Activated naive CD8-positive, alpha-beta T cell treated with anti-CD3 and anti-CD28 coated beads, Interleukin-2, amount 10 ng/mL, durations not matched to agents 7 days and 5 days (primary cell): ENCODE data around the gene RND3. TPM values are rescaled to one million over a fixed set of nuclear protein-coding genes. Genes with fewer than 3 reads are reported as not detected.

Source experiments
- ATAC-seq: fragments of 150-1000 bp; cut with Tn5 transposase; one replicate; pipeline ENCODE4 v1.10.0; 2021; ENCODE audit warnings: low read depth, moderate library complexity
- POLR2A ChIA-PET: fragments of 350-600 bp; sonication (Branson Sonifier 250); formaldehyde crosslinking; loops from one replicate; lab custom pipeline; 2021; ENCODE audit warnings: antibody characterized with exemption; lab: Charles Lee
- DNase-seq: peaks from one replicate; pipeline ENCODE4 v3.0.0; 2021
- H3K27ac Mint-ChIP-seq: one replicate; pipeline ENCODE4 v1.8.0; 2022; ENCODE audit warnings: mild to moderate bottlenecking, mixed read lengths
- H3K27me3 Mint-ChIP-seq: one replicate; pipeline ENCODE4 v1.8.0; 2022; ENCODE audit warnings: mild to moderate bottlenecking, moderate library complexity, mixed read lengths
- H3K36me3 Mint-ChIP-seq: one replicate; pipeline ENCODE4 v1.8.0; 2021; ENCODE audit warnings: mild to moderate bottlenecking, mixed read lengths
- H3K4me1 Mint-ChIP-seq: one replicate; pipeline ENCODE4 v1.8.0; 2021; ENCODE audit warnings: mixed read lengths
- H3K4me3 Mint-ChIP-seq: one replicate; pipeline ENCODE4 v1.8.0; 2022; ENCODE audit warnings: mild to moderate bottlenecking, moderate library complexity, mixed read lengths
- H3K9me3 Mint-ChIP-seq: one replicate; pipeline ENCODE4 v1.8.0; 2021; ENCODE audit warnings: mixed read lengths
- total RNA-seq, 2 experiments: library from RNA; stranded (reverse); gene quantifications; one replicate each; pipeline ENCODE4 v1.2.3, GENCODE V29; 2021

RND3 gene
- total RNA-seq, 2 experiments from 2014 or later, result not detected

GRCh38 chr2:150466741-150467620, 20.5 kb downstream of the RND3 start:
- no peak for ATAC-seq
- Mint-ChIP-seq H3K4me1 (no peaks in the 10 kb centered on the region), H3K27me3 (peaks cover 2% of the 10 kb centered on the region), H3K4me3 (no peak overlapping the region), H3K27ac (no peak overlapping the region), H3K36me3 (no peaks in the 10 kb centered on the region), H3K9me3 (no peaks in the 10 kb centered on the region)
- POLR2A ChIA-PET, result no interaction called here
- no peak for DNase-seq

GRCh38 chr2:150465703-150466569, 21.5 kb downstream of the RND3 start:
- POLR2A ChIA-PET, result no interaction called here
- no peak overlapping the region for H3K4me3 Mint-ChIP-seq
- ATAC-seq, result no peak
- no peaks in the 10 kb centered on the region for H3K36me3 Mint-ChIP-seq
- no peaks in the 10 kb centered on the region for H3K9me3 Mint-ChIP-seq
- H3K27me3 Mint-ChIP-seq, result peaks cover 2% of the 10 kb centered on the region
- no peaks in the 10 kb centered on the region for H3K4me1 Mint-ChIP-seq
- no peak overlapping the region for H3K27ac Mint-ChIP-seq
- DNase-seq, result no peak

- Mint-ChIP-seq H3K4me1 (no peaks in the 10 kb centered on the region), H3K27me3 (peaks cover 2% of the 10 kb centered on the region), H3K27ac (no peak overlapping the region), H3K9me3 (no peaks in the 10 kb centered on the region), H3K4me3 (no peak overlapping the region), H3K36me3 (no peaks in the 10 kb centered on the region)
- POLR2A ChIA-PET, result no interaction called here
- ATAC-seq (no peak), DNase-seq (no peak)
Observed at GRCh38 chr2:150464986-150465385, 22.5 kb downstream of the RND3 start.

GRCh38 chr2:150464270-150464669, 23.2 kb downstream of the RND3 start:
- no peaks in the 10 kb centered on the region for H3K9me3 Mint-ChIP-seq

GRCh38 chr2:150462770-150463169, 24.7 kb downstream of the RND3 start:
- no peak overlapping the region for H3K27ac Mint-ChIP-seq
- no peaks in the 10 kb centered on the region for H3K27me3 Mint-ChIP-seq
- ATAC-seq (no peak), DNase-seq (no peak)
- POLR2A ChIA-PET, result no interaction called here
- no peaks in the 10 kb centered on the region for H3K36me3 Mint-ChIP-seq
- H3K4me3 Mint-ChIP-seq, result no peak overlapping the region
- H3K4me1 Mint-ChIP-seq, result peaks cover 1% of the 10 kb centered on the region
- no peaks in the 10 kb centered on the region for H3K9me3 Mint-ChIP-seq

More at GRCh38 chr2:150464270-150464669, 23.2 kb downstream of the RND3 start:
- DNase-seq (no peak), ATAC-seq (no peak)
- no peak overlapping the region for H3K4me3 Mint-ChIP-seq
- no peaks in the 10 kb centered on the region for H3K27me3 Mint-ChIP-seq
- H3K4me1 Mint-ChIP-seq, result no peaks in the 10 kb centered on the region
- no peak overlapping the region for H3K27ac Mint-ChIP-seq
- POLR2A ChIA-PET, result no interaction called here
- H3K36me3 Mint-ChIP-seq, result no peaks in the 10 kb centered on the region

- POLR2A ChIA-PET, result no interaction called here
Observed at GRCh38 chr2:150459281-150459680, 28.2 kb downstream of the RND3 start.

GRCh38 chr2:150450765-150451164, 36.7 kb downstream of the RND3 start:
- ATAC-seq (no peak), DNase-seq (no peak)
- H3K9me3 Mint-ChIP-seq, result no peaks in the 10 kb centered on the region
- H3K27ac Mint-ChIP-seq, result no peak overlapping the region
- no peak overlapping the region for H3K4me3 Mint-ChIP-seq
- POLR2A ChIA-PET, result no interaction called here
- no peaks in the 10 kb centered on the region for H3K36me3 Mint-ChIP-seq
- H3K4me1 Mint-ChIP-seq, result no peaks in the 10 kb centered on the region
- no peaks in the 10 kb centered on the region for H3K27me3 Mint-ChIP-seq

More at GRCh38 chr2:150459281-150459680, 28.2 kb downstream of the RND3 start:
- Mint-ChIP-seq H3K36me3 (no peaks in the 10 kb centered on the region), H3K27ac (no peak overlapping the region), H3K9me3 (peaks cover 1% of the 10 kb centered on the region), H3K4me1 (peaks cover 1% of the 10 kb centered on the region), H3K27me3 (no peaks in the 10 kb centered on the region), H3K4me3 (no peak overlapping the region)
- no peak for DNase-seq
- ATAC-seq, result no peak

GRCh38 chr2:150449856-150450255, 37.6 kb downstream of the RND3 start:
- Mint-ChIP-seq H3K27ac (no peak overlapping the region), H3K9me3 (no peaks in the 10 kb centered on the region), H3K4me3 (no peak overlapping the region), H3K4me1 (no peaks in the 10 kb centered on the region), H3K36me3 (no peaks in the 10 kb centered on the region), H3K27me3 (no peaks in the 10 kb centered on the region)
- POLR2A ChIA-PET, result no interaction called here
- no peak for DNase-seq
- no peak for ATAC-seq

- ATAC-seq, result no peak
- POLR2A ChIA-PET, result no interaction called here
- no peaks in the 10 kb centered on the region for H3K9me3 Mint-ChIP-seq
- H3K4me3 Mint-ChIP-seq, result no peak overlapping the region
- no peak overlapping the region for H3K27ac Mint-ChIP-seq
- DNase-seq, result no peak
- H3K27me3 Mint-ChIP-seq, result no peaks in the 10 kb centered on the region
- H3K36me3 Mint-ChIP-seq, result no peaks in the 10 kb centered on the region
- no peaks in the 10 kb centered on the region for H3K4me1 Mint-ChIP-seq
Observed at GRCh38 chr2:150445398-150445797, 42.1 kb downstream of the RND3 start.

GRCh38 chr2:150442484-150442883, 45.0 kb downstream of the RND3 start:
- H3K36me3 Mint-ChIP-seq, result no peaks in the 10 kb centered on the region
- H3K27ac Mint-ChIP-seq, result no peak overlapping the region
- POLR2A ChIA-PET, result no interaction called here
- no peaks in the 10 kb centered on the region for H3K27me3 Mint-ChIP-seq
- H3K9me3 Mint-ChIP-seq, result no peaks in the 10 kb centered on the region
- DNase-seq (no peak), ATAC-seq (no peak)
- H3K4me1 Mint-ChIP-seq, result no peaks in the 10 kb centered on the region
- H3K4me3 Mint-ChIP-seq, result no peak overlapping the region

GRCh38 chr2:150441784-150442183, 45.7 kb downstream of the RND3 start:
- H3K4me3 Mint-ChIP-seq, result no peak overlapping the region
- POLR2A ChIA-PET, result no interaction called here
- H3K27me3 Mint-ChIP-seq, result no peaks in the 10 kb centered on the region
- H3K4me1 Mint-ChIP-seq, result no peaks in the 10 kb centered on the region
- ATAC-seq, result no peak
- H3K9me3 Mint-ChIP-seq, result no peaks in the 10 kb centered on the region
- no peak overlapping the region for H3K27ac Mint-ChIP-seq
- H3K36me3 Mint-ChIP-seq, result no peaks in the 10 kb centered on the region
- no peak for DNase-seq

GRCh38 chr2:150441226-150441625, 46.2 kb downstream of the RND3 start:
- H3K4me1 Mint-ChIP-seq, result no peaks in the 10 kb centered on the region
- ATAC-seq (no peak), DNase-seq (no peak)
- POLR2A ChIA-PET, result no interaction called here
- no peak overlapping the region for H3K27ac Mint-ChIP-seq
- no peaks in the 10 kb centered on the region for H3K27me3 Mint-ChIP-seq
- H3K36me3 Mint-ChIP-seq, result no peaks in the 10 kb centered on the region
- H3K9me3 Mint-ChIP-seq, result no peaks in the 10 kb centered on the region
- no peak overlapping the region for H3K4me3 Mint-ChIP-seq

GRCh38 chr2:150438654-150439053, 48.8 kb downstream of the RND3 start:
- H3K27ac Mint-ChIP-seq, result no peak overlapping the region
- H3K4me3 Mint-ChIP-seq, result no peak overlapping the region
- H3K9me3 Mint-ChIP-seq, result no peaks in the 10 kb centered on the region
- POLR2A ChIA-PET, result no interaction called here
- no peaks in the 10 kb centered on the region for H3K27me3 Mint-ChIP-seq
- DNase-seq, result no peak
- H3K36me3 Mint-ChIP-seq, result no peaks in the 10 kb centered on the region
- no peak for ATAC-seq
- no peaks in the 10 kb centered on the region for H3K4me1 Mint-ChIP-seq

- Mint-ChIP-seq H3K27ac (no peak overlapping the region), H3K9me3 (no peaks in the 10 kb centered on the region), H3K4me1 (no peaks in the 10 kb centered on the region), H3K4me3 (no peak overlapping the region), H3K27me3 (no peaks in the 10 kb centered on the region), H3K36me3 (no peaks in the 10 kb centered on the region)
- ATAC-seq (no peak), DNase-seq (no peak)
- POLR2A ChIA-PET, result no interaction called here
Observed at GRCh38 chr2:150438041-150438440, 49.4 kb downstream of the RND3 start.
